Measurements from ENCODE around the gene PLXNA2. TPM values are rescaled to one million over a fixed set of nuclear protein-coding genes. Genes with fewer than 3 reads are reported as not detected.

Gene PLXNA2
- total and polyA plus RNA-seq, 2 of the 4 experiments (the other 2 are of a cell fraction) = 0.72 to 1.1 TPM

GRCh38 chr1:208110296-208110695, 133.9 kb downstream of the PLXNA2 start:
- no peak for TF ChIP-seq CEBPB (IDR thresholded peaks at IDR 0.05; ENCODE audit: low read depth, low read length)
- TF ChIP-seq BHLHE40 (IDR thresholded peaks at IDR 0.05; ENCODE audit: low read depth, low read length) = no peak
- TF ChIP-seq SMC3 (IDR thresholded peaks at IDR 0.05; ENCODE audit: low read depth, low read length) = no peak
- no peak for TF ChIP-seq RAD21 (IDR thresholded peaks at IDR 0.05; ENCODE audit: low read length)
- TF ChIP-seq RFX5 (IDR thresholded peaks at IDR 0.05; ENCODE audit: low read depth, low read length) = no peak
- no peak for TF ChIP-seq CHD1 (IDR thresholded peaks at IDR 0.05; ENCODE audit: low read depth, low read length)
- no peak for TF ChIP-seq MAFK (IDR thresholded peaks at IDR 0.05; ENCODE audit: low read depth, low read length)
- no peak for TF ChIP-seq CTCF (conservative IDR thresholded peaks at IDR 0.05; ENCODE audit: low read depth, low read length)
- TF ChIP-seq POLR2A (IDR thresholded peaks at IDR 0.05; ENCODE audit: low read depth, low read length) = no peak
- no peak for TF ChIP-seq MXI1 (IDR thresholded peaks at IDR 0.05; ENCODE audit: borderline replicate concordance, low read depth, low read length)
- TF ChIP-seq, protein P1, sequence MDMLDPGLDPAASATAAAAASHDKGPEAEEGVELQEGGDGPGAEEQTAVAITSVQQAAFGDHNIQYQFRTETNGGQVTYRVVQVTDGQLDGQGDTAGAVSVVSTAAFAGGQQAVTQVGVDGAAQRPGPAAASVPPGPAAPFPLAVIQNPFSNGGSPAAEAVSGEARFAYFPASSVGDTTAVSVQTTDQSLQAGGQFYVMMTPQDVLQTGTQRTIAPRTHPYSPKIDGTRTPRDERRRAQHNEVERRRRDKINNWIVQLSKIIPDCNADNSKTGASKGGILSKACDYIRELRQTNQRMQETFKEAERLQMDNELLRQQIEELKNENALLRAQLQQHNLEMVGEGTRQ (IDR thresholded peaks at IDR 0.05; ENCODE audit: low read depth, low read length) = no peak
- TF ChIP-seq, protein P2, sequence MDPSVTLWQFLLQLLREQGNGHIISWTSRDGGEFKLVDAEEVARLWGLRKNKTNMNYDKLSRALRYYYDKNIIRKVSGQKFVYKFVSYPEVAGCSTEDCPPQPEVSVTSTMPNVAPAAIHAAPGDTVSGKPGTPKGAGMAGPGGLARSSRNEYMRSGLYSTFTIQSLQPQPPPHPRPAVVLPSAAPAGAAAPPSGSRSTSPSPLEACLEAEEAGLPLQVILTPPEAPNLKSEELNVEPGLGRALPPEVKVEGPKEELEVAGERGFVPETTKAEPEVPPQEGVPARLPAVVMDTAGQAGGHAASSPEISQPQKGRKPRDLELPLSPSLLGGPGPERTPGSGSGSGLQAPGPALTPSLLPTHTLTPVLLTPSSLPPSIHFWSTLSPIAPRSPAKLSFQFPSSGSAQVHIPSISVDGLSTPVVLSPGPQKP (IDR thresholded peaks at IDR 0.05; ENCODE audit: borderline replicate concordance, low read depth, low read length) = no peak
- TF ChIP-seq RCOR1 (IDR thresholded peaks at IDR 0.05; ENCODE audit: insufficient replicate concordance, low read length) = no peak
- TF ChIP-seq NFE2L2 (IDR thresholded peaks at IDR 0.05; ENCODE audit: low read depth, low read length) = no peak
- no peak for TF ChIP-seq MAZ (IDR thresholded peaks at IDR 0.05; ENCODE audit: borderline replicate concordance, low read depth, low read length)
- TF ChIP-seq FOS (IDR thresholded peaks at IDR 0.05; ENCODE audit: low read depth, low read length) = no peak
- ATAC-seq (ENCODE audit: low read depth) (no peak), DNase-seq (no peak)
- intact Hi-C loops (cut with micrococcal nuclease) (no loop called here), dilution Hi-C loops (cut with HindIII; ENCODE audit: low sequenced_read_pairs, unreplicated experiment) (no loop called here), in situ Hi-C loops (cut with MboI; ENCODE audit: low sequenced_read_pairs) (no loop called here)
- Histone ChIP-seq H4K5ac (ENCODE audit: low read depth, low read length) (no peak overlapping the region), H3K4me3 (ENCODE audit: insufficient read depth, low read depth, low read length) (no peak overlapping the region), H2AK5ac (ENCODE audit: low read depth, low read length) (no peak overlapping the region), H3K4me2 (ENCODE audit: low read depth, low read length) (no peak overlapping the region), H4K91ac (ENCODE audit: insufficient read depth, low read depth, low read length) (no peak overlapping the region), H2AK9ac (replicated peaks; ENCODE audit: low read depth, low read length, poor library complexity) (no peak overlapping the region), H3K9ac (ENCODE audit: low read depth, low read length) (no peak overlapping the region), H3K14ac (replicated peaks; ENCODE audit: low read depth, low read length) (no peak overlapping the region), H3K18ac (ENCODE audit: low read depth, low read length) (no peak overlapping the region), H4K8ac (ENCODE audit: low read depth in 2 of 2, low read length in 2 of 2) (no peak overlapping the region), H2BK15ac (ENCODE audit: low read depth, low read length) (no peak overlapping the region), H2BK120ac (ENCODE audit: low read depth, low read length) (no peak overlapping the region), H3K9me1 (ENCODE audit: insufficient read depth, low read length) (peaks cover 3% of the 10 kb centered on the region; the same call in 1 of the 2 replicates), H2BK20ac (ENCODE audit: low read depth, low read length) (no peak overlapping the region), H2AFZ (replicated peaks; ENCODE audit: low read length, poor library complexity) (no peak overlapping the region), H3K9me3 (ENCODE audit: control insufficient read depth, insufficient read depth, low read length) (no peaks in the 10 kb centered on the region), H3K56ac (ENCODE audit: extremely low read depth, insufficient read depth, low read length) (no peak overlapping the region), H3K23ac (ENCODE audit: low read depth, low read length) (no peak overlapping the region), H4K20me1 (ENCODE audit: insufficient read depth, low read length) (no peaks in the 10 kb centered on the region), H3K79me1 (ENCODE audit: low read depth in 1 of 2, low read length in 2 of 2) (no peaks in the 10 kb centered on the region), H3K27ac (ENCODE audit: insufficient read depth, low read length) (no peak overlapping the region), H2BK5ac (ENCODE audit: low read depth, low read length, poor library complexity, severe bottlenecking) (no peak overlapping the region), H3K4me1 (ENCODE audit: control insufficient read depth, insufficient read depth, low read length) (0 out of 2 replicates have a peak, but pooled peaks cover 2% of the 10 kb centered on the region), H3K36me3 (ENCODE audit: control insufficient read depth, insufficient read depth, low read length) (no peaks in the 10 kb centered on the region), H3K27me3 (ENCODE audit: control insufficient read depth, insufficient read depth, low read length) (no peaks in the 10 kb centered on the region), H3K4ac (ENCODE audit: low read depth, low read length) (no peak overlapping the region)
- 60% methylated on average over 1 of the region's 4 CpGs; no CpG with 5 or more reads in 1 of the 2 experiments for WGBS, 2 experiments (ENCODE audit: extremely low coverage in 2 of 2, insufficient read length in 1 of 2)
- no TSS peak for BruUV-seq (replicated peaks)
- ChIA-PET POLR2A (ENCODE audit: unreplicated experiment) (no interaction called here), CTCF (interaction anchor here (0.7 to 1.2 kb wide), 2 partner anchors 20 to 21 kb away, joined by 3 to 4 read pairs; no protein-coding TSS in a partner anchor)
